Keratinocyte (primary cell): Measurements from ENCODE around the gene OSTN. TPM values are rescaled to one million over a fixed set of nuclear protein-coding genes. Genes with fewer than 3 reads are reported as not detected.

Experiments used
- DNase-seq: peaks from one replicate; pipeline ENCODE4 v3.0.0-alpha.2; 2011; ENCODE audit warnings: low read depth, missing footprints, low spot score
- FAIRE-seq: peaks from 2 replicates; lab custom pipeline; 2011; peaks lifted over from hg19 to GRCh38; lab: Jason Lieb, UNC
- H2AFZ ChIP-seq: 2 replicates; pipeline ENCODE4 v1.6.0; 2012; ENCODE audit warnings: low read length, control low read depth, inconsistent platforms; ENCODE audit not compliant: control insufficient read depth
- H3K27ac ChIP-seq: 2 replicates; pipeline ENCODE4 v1.5.1; 2011; ENCODE audit warnings: low read length; ENCODE audit not compliant: control insufficient read depth, insufficient read depth
- H3K27me3 ChIP-seq: 3 replicates; pipeline ENCODE4 v1.6.0; 2011; ENCODE audit warnings: low read length; ENCODE audit not compliant: control insufficient read depth, insufficient read depth; ENCODE audit errors: extremely low read depth
- H3K36me3 ChIP-seq, 2 experiments: 2 replicates in 1 of 2; 3 replicates in 1 of 2; pipeline ENCODE4 v1.5.1; 2011; ENCODE audit warnings: low read length in 2 of 2, mild to moderate bottlenecking in 1 of 2; ENCODE audit not compliant: control insufficient read depth in 2 of 2, insufficient read depth in 2 of 2; ENCODE audit errors: extremely low read depth in 1 of 2
- H3K4me1 ChIP-seq: 3 replicates; pipeline ENCODE4 v1.5.1; 2011; ENCODE audit warnings: low read length; ENCODE audit not compliant: control insufficient read depth, insufficient read depth; ENCODE audit errors: extremely low read depth
- H3K4me2 ChIP-seq: 3 replicates; pipeline ENCODE4 v1.6.0; 2011; ENCODE audit warnings: low read depth, low read length; ENCODE audit not compliant: control insufficient read depth, insufficient read depth; ENCODE audit errors: extremely low read depth
- H3K4me3 ChIP-seq, 3 experiments: fragments of 200-600 bp in 1 of 3; sonication (generic) in 1 of 3; 2 replicates in 2 of 3; 3 replicates in 1 of 3; pipeline ENCODE4 v1.5.1; 2011 to 2016; ENCODE audit warnings: low read length in 3 of 3, mild to moderate bottlenecking in 3 of 3, control low read depth in 2 of 3, inconsistent platforms in 1 of 3, low read depth in 1 of 3, mixed read lengths in 1 of 3, mixed run types in 1 of 3, moderate library complexity in 1 of 3; ENCODE audit not compliant: control insufficient read depth in 2 of 3, insufficient read depth in 2 of 3; ENCODE audit errors: extremely low read depth in 1 of 3
- H3K79me2 ChIP-seq: 2 replicates; pipeline ENCODE4 v1.6.0; 2012; ENCODE audit warnings: low read length; ENCODE audit not compliant: control insufficient read depth, insufficient read depth
- H3K9ac ChIP-seq: 3 replicates; pipeline ENCODE4 v1.6.0; 2011; ENCODE audit warnings: low read length; ENCODE audit not compliant: control insufficient read depth, insufficient read depth; ENCODE audit errors: extremely low read depth
- H3K9me1 ChIP-seq: 3 replicates; pipeline ENCODE4 v1.6.0; 2011; ENCODE audit warnings: low read length; ENCODE audit not compliant: control insufficient read depth, insufficient read depth; ENCODE audit errors: extremely low read depth
- H3K9me3 ChIP-seq: 2 replicates; pipeline ENCODE4 v1.5.1; 2012; ENCODE audit warnings: low read depth, low read length; ENCODE audit not compliant: control insufficient read depth
- H4K20me1 ChIP-seq: 3 replicates; pipeline ENCODE4 v1.6.0; 2011; ENCODE audit warnings: low read length; ENCODE audit not compliant: control insufficient read depth, insufficient read depth; ENCODE audit errors: extremely low read depth
- EZH2 ChIP-seq: IDR thresholded peaks from one replicate; pipeline ENCODE4 v1.6.1; 2012; ENCODE audit warnings: inconsistent platforms, mild to moderate bottlenecking, low read length, moderate library complexity
- dilution Hi-C: fragments of 300-500 bp; cut with MboI; formaldehyde crosslinking; loops from one replicate; pipeline ENCODE4 v1.7.0; 2020; ENCODE audit warnings: low sequenced_read_pairs; ENCODE audit not compliant: extremely low pct_ligation_motif_present
- polyA plus RNA-seq, 5 experiments: library from polyadenylated mRNA; depleted of rRNA in 3 of 5; stranded (reverse) in 3 of 5; stranded (forward) in 1 of 5; unstranded in 1 of 5; fragments of >200 nt; gene quantifications; 1 replicate in 1 of 5; 2 replicates in 3 of 5; 3 replicates in 1 of 5; pipeline versions ENCODE4 v1.2.1 to v1.2.3, GENCODE V29; 2011 to 2012; ENCODE audit warnings: missing spikeins in 2 of 5, low read depth in 1 of 5, low replicate concordance in 1 of 5
- TF ChIP-seq, protein P1 (sequence below), 3 experiments: IDR thresholded peaks in 1 of 3; conservative IDR thresholded peaks in 1 of 3; optimal IDR thresholded peaks in 1 of 3; 2 replicates in 2 of 3; 3 replicates in 1 of 3; pipeline versions ENCODE3 to v1.5.1; 2011; ENCODE audit warnings: low read length in 3 of 3, mild to moderate bottlenecking in 3 of 3, moderate library complexity in 2 of 3, control low read depth in 1 of 3, inconsistent platforms in 1 of 3; ENCODE audit not compliant: insufficient read depth in 2 of 3; ENCODE audit errors: extremely low read depth in 1 of 3

The OSTN gene
- polyA plus RNA-seq, 1 donor (not counting 4 experiments of a cell fraction or from before 2014, with no cell fraction given): not detected

DNA sequence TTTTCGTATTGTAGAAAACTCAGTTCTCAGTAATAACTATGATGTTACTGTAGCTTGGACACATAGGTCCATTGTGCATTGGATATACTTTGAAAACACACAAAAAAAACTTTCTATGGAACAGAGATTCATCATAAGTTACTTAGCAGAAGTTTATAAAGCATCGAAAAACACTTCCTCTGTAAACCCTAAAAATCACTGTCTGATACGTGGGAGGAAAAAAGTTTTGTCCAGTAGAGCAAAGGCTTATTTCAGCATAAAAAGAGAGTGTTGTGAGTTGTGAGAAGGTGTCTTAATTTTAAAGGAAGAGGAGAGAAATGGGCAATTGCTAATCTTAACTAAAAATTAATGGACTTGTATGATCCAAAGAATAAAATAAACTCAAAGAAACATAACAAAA lies 64.8 kb downstream of the OSTN start:
- H3K27me3 ChIP-seq: no peaks in the 10 kb centered on the region
- no peak overlapping the region for H3K4me3 ChIP-seq
- FAIRE-seq: no peak
- no peak overlapping the region for H2AFZ ChIP-seq
- no peak overlapping the region for H3K9ac ChIP-seq
- H3K4me2 ChIP-seq: no peak overlapping the region
- H3K9me1 ChIP-seq: no peaks in the 10 kb centered on the region
- dilution Hi-C loops: no loop called here
- no peaks in the 10 kb centered on the region for H3K36me3 ChIP-seq
- no peak for TF ChIP-seq EZH2
- TF ChIP-seq, protein P1, sequence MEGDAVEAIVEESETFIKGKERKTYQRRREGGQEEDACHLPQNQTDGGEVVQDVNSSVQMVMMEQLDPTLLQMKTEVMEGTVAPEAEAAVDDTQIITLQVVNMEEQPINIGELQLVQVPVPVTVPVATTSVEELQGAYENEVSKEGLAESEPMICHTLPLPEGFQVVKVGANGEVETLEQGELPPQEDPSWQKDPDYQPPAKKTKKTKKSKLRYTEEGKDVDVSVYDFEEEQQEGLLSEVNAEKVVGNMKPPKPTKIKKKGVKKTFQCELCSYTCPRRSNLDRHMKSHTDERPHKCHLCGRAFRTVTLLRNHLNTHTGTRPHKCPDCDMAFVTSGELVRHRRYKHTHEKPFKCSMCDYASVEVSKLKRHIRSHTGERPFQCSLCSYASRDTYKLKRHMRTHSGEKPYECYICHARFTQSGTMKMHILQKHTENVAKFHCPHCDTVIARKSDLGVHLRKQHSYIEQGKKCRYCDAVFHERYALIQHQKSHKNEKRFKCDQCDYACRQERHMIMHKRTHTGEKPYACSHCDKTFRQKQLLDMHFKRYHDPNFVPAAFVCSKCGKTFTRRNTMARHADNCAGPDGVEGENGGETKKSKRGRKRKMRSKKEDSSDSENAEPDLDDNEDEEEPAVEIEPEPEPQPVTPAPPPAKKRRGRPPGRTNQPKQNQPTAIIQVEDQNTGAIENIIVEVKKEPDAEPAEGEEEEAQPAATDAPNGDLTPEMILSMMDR (optimal IDR thresholded peaks at IDR 0.05 in 1 of 3, IDR thresholded peaks at IDR 0.05 in 1 of 3, conservative IDR thresholded peaks at IDR 0.05 in 1 of 3; ENCODE audit: extremely low read depth in 1 of 3, insufficient read depth in 2 of 3, low read length in 3 of 3): no peak
- H3K4me1 ChIP-seq: no peaks in the 10 kb centered on the region
- no peaks in the 10 kb centered on the region for H3K79me2 ChIP-seq
- DNase-seq: no peak
- H3K9me3 ChIP-seq: no peaks in the 10 kb centered on the region
- no peak overlapping the region for H3K27ac ChIP-seq
- no peaks in the 10 kb centered on the region for H4K20me1 ChIP-seq

DNA sequence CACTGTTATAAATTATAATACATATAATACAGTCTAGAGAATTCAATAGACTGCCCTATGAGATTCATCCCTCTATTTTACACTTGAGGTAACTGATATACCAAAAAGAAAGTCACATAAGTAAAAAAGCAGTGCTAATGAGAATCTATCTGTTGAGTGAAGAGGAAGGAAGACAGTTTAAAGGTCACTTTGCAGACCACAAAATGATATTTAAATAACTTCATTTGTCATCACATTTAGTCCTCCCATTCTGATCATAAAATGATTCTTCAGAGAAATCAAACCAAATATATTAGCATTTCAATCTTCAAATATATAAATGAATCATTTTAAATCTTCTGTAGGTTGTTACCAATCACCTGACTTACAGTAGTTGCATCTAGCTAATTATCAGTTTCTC lies 69.7 kb downstream of the OSTN start:
- Histone ChIP-seq H3K9me3 (no peaks in the 10 kb centered on the region), H2AFZ (no peak overlapping the region), H3K4me3 (no peak overlapping the region), H3K79me2 (no peaks in the 10 kb centered on the region), H3K4me2 (no peak overlapping the region), H3K4me1 (no peaks in the 10 kb centered on the region), H3K27me3 (no peaks in the 10 kb centered on the region), H3K36me3 (no peaks in the 10 kb centered on the region), H3K9ac (no peak overlapping the region), H4K20me1 (no peaks in the 10 kb centered on the region), H3K9me1 (no peaks in the 10 kb centered on the region), H3K27ac (no peak overlapping the region)
- TF ChIP-seq EZH2: no peak
- TF ChIP-seq, protein P1 (optimal IDR thresholded peaks at IDR 0.05 in 1 of 3, IDR thresholded peaks at IDR 0.05 in 1 of 3, conservative IDR thresholded peaks at IDR 0.05 in 1 of 3; ENCODE audit: extremely low read depth in 1 of 3, insufficient read depth in 2 of 3, low read length in 3 of 3): no peak
- dilution Hi-C loops: no loop called here
- no peak for FAIRE-seq
- no peak for DNase-seq
